NT2/D1 (cell line): Measurements from ENCODE around the gene HMGN4.

Source experiments
- SUZ12 ChIP-seq: IDR thresholded peaks from 2 replicates; pipeline ENCODE4 v1.6.1; 2011; ENCODE audit not compliant: insufficient read length, insufficient read depth; ENCODE audit errors: extremely low read depth
- YY1 ChIP-seq: IDR thresholded peaks from 2 replicates; pipeline ENCODE4 v1.6.1; 2011; ENCODE audit not compliant: insufficient read length, insufficient read depth
- ZNF274 ChIP-seq: IDR thresholded peaks from 2 replicates; pipeline ENCODE4 v1.6.1; 2011; ENCODE audit warnings: mild to moderate bottlenecking, low read depth, low read length

- TF ChIP-seq SUZ12 (no peak), YY1 (no peak), ZNF274 (no peak)
Observed at GRCh38 chr6:26544473-26544872, 6.3 kb downstream of the HMGN4 start.
